Measurements from ENCODE around the gene MRM3.

MRM3 gene

GRCh38 chr17:791829-792228, 9.7 kb downstream of the MRM3 start:
- H3K27me3 ChIP-seq (ENCODE audit: control insufficient read depth, low read length) = no peaks in the 10 kb centered on the region
- no peaks in the 10 kb centered on the region for H4K20me1 ChIP-seq (ENCODE audit: control insufficient read depth, insufficient read depth, low read depth, low read length)
- peaks cover 59% of the 10 kb centered on the region for H3K36me3 ChIP-seq (ENCODE audit: control insufficient read depth, low read length)
- H3K79me2 ChIP-seq (ENCODE audit: control insufficient read depth, low read length) = peaks cover 20% of the 10 kb centered on the region
- H3K9me3 ChIP-seq (ENCODE audit: control insufficient read depth, insufficient read depth, low read length) = no peaks in the 10 kb centered on the region
- no peak for TF ChIP-seq EZH2phosphoT487 (IDR thresholded peaks at IDR 0.05; ENCODE audit: borderline replicate concordance, low read length)
- no peak overlapping the region for H3K4me3 ChIP-seq (ENCODE audit: low read length)
- no peaks in the 10 kb centered on the region; the same call in 1 of the 2 replicates for H3F3A ChIP-seq (ENCODE audit: control insufficient read depth, insufficient read depth)
- peaks cover 14% of the 10 kb centered on the region for H3K4me1 ChIP-seq (ENCODE audit: control insufficient read depth, low read length)
- no peaks in the 10 kb centered on the region for H3K9me2 ChIP-seq (replicated peaks; ENCODE audit: control insufficient read depth, low read length)
- no peak overlapping the region for H3K27ac ChIP-seq (ENCODE audit: low read depth, low read length)
- H3K4me2 ChIP-seq (ENCODE audit: low read length) = no peak overlapping the region

GRCh38 chr17:792277-792676, 10.1 kb downstream of the MRM3 start:
- no peaks in the 10 kb centered on the region for H3K27me3 ChIP-seq (ENCODE audit: control insufficient read depth, low read length)
- no peaks in the 10 kb centered on the region for H3K9me2 ChIP-seq (replicated peaks; ENCODE audit: control insufficient read depth, low read length)
- TF ChIP-seq CTCF (IDR thresholded peaks at IDR 0.05; ENCODE audit: low read depth, low read length, poor library complexity, severe bottlenecking) (no peak), EZH2phosphoT487 (IDR thresholded peaks at IDR 0.05; ENCODE audit: borderline replicate concordance, low read length) (no peak)
- no peaks in the 10 kb centered on the region for H3K9me3 ChIP-seq (ENCODE audit: control insufficient read depth, insufficient read depth, low read length)
- no peak overlapping the region for H3K4me3 ChIP-seq (ENCODE audit: low read length)
- peaks cover 17% of the 10 kb centered on the region for H3K79me2 ChIP-seq (ENCODE audit: control insufficient read depth, low read length)
- no peaks in the 10 kb centered on the region for H4K20me1 ChIP-seq (ENCODE audit: control insufficient read depth, insufficient read depth, low read depth, low read length)
- peaks cover 56% of the 10 kb centered on the region for H3K36me3 ChIP-seq (ENCODE audit: control insufficient read depth, low read length)
- peaks cover 14% of the 10 kb centered on the region for H3K4me1 ChIP-seq (ENCODE audit: control insufficient read depth, low read length)
- no peak overlapping the region for H3K4me2 ChIP-seq (ENCODE audit: low read length)
- no peaks in the 10 kb centered on the region; the same call in 1 of the 2 replicates for H3F3A ChIP-seq (ENCODE audit: control insufficient read depth, insufficient read depth)
- no peak overlapping the region for H3K27ac ChIP-seq (ENCODE audit: low read depth, low read length)

- Histone ChIP-seq H3K36me3 (ENCODE audit: control insufficient read depth, low read length) (peaks cover 32% of the 10 kb centered on the region), H3K4me1 (ENCODE audit: control insufficient read depth, low read length) (peaks cover 14% of the 10 kb centered on the region), H3F3A (ENCODE audit: control insufficient read depth, insufficient read depth) (no peaks in the 10 kb centered on the region; the same call in 1 of the 2 replicates), H3K27ac (ENCODE audit: low read depth, low read length) (0 out of 2 replicates have a peak overlapping the region, but pooled peaks have one; percentile 4), H3K79me2 (ENCODE audit: control insufficient read depth, low read length) (peaks cover 4% of the 10 kb centered on the region), H3K27me3 (ENCODE audit: control insufficient read depth, low read length) (no peaks in the 10 kb centered on the region), H3K4me3 (ENCODE audit: low read length) (peak overlapping the region; percentile 42), H3K9me3 (ENCODE audit: control insufficient read depth, insufficient read depth, low read length) (no peaks in the 10 kb centered on the region), H3K4me2 (ENCODE audit: low read length) (peak overlapping the region; percentile 62), H3K9me2 (replicated peaks; ENCODE audit: control insufficient read depth, low read length) (no peaks in the 10 kb centered on the region), H4K20me1 (ENCODE audit: control insufficient read depth, insufficient read depth, low read depth, low read length) (no peaks in the 10 kb centered on the region)
- TF ChIP-seq CTCF (IDR thresholded peaks at IDR 0.05; ENCODE audit: low read depth, low read length, poor library complexity, severe bottlenecking) (peak; percentile 85), EZH2phosphoT487 (IDR thresholded peaks at IDR 0.05; ENCODE audit: borderline replicate concordance, low read length) (no peak)
These were observed 12.7 kb downstream of the MRM3 start for GRCh38 chr17:794876-795275.

- Histone ChIP-seq H3K4me3 (ENCODE audit: low read length) (peak overlapping the region; percentile 42), H3K4me1 (ENCODE audit: control insufficient read depth, low read length) (peaks cover 18% of the 10 kb centered on the region), H3K9me2 (replicated peaks; ENCODE audit: control insufficient read depth, low read length) (no peaks in the 10 kb centered on the region), H3K27me3 (ENCODE audit: control insufficient read depth, low read length) (no peaks in the 10 kb centered on the region), H3F3A (ENCODE audit: control insufficient read depth, insufficient read depth) (no peaks in the 10 kb centered on the region; the same call in 1 of the 2 replicates), H3K9me3 (ENCODE audit: control insufficient read depth, insufficient read depth, low read length) (no peaks in the 10 kb centered on the region), H4K20me1 (ENCODE audit: control insufficient read depth, insufficient read depth, low read depth, low read length) (no peaks in the 10 kb centered on the region), H3K79me2 (ENCODE audit: control insufficient read depth, low read length) (peaks cover under 1% of the 10 kb centered on the region; the same call in 1 of the 2 replicates), H3K4me2 (ENCODE audit: low read length) (peak overlapping the region; percentile 62), H3K27ac (ENCODE audit: low read depth, low read length) (no peak overlapping the region), H3K36me3 (ENCODE audit: control insufficient read depth, low read length) (peaks cover 28% of the 10 kb centered on the region)
- TF ChIP-seq CTCF (IDR thresholded peaks at IDR 0.05; ENCODE audit: low read depth, low read length, poor library complexity, severe bottlenecking) = no peak
- TF ChIP-seq EZH2phosphoT487 (IDR thresholded peaks at IDR 0.05; ENCODE audit: borderline replicate concordance, low read length) = no peak
These were observed 13.1 kb downstream of the MRM3 start for GRCh38 chr17:795276-795675.

Measured in DOHH2 (cell line).